Nephron (organoid): ENCODE data around the gene PAPOLB.

ENCODE experiments used
- H3K27ac Mint-ChIP-seq, 3 experiments: 2 replicates each; pipeline ENCODE4 v1.8.0; 2020; ENCODE audit warnings: mixed read lengths in 3 of 3, mild to moderate bottlenecking in 2 of 3, moderate library complexity in 1 of 3
- H3K27me3 Mint-ChIP-seq: 2 replicates; pipeline ENCODE4 v1.8.0; 2021; ENCODE audit warnings: low read depth, mild to moderate bottlenecking, moderate library complexity, mixed read lengths
- H3K36me3 Mint-ChIP-seq: 2 replicates; pipeline ENCODE4 v1.8.0; 2020; ENCODE audit warnings: low read depth, mixed read lengths
- H3K4me1 Mint-ChIP-seq: 2 replicates; pipeline ENCODE4 v1.8.0; 2020; ENCODE audit warnings: mixed read lengths
- H3K4me3 Mint-ChIP-seq, 3 experiments: 2 replicates each; pipeline ENCODE4 v1.8.0; 2020; ENCODE audit warnings: mild to moderate bottlenecking in 3 of 3, mixed read lengths in 3 of 3, moderate library complexity in 2 of 3
- H3K9me3 Mint-ChIP-seq: 2 replicates; pipeline ENCODE4 v1.8.0; 2020; ENCODE audit warnings: mixed read lengths
- CTCF ChIP-seq, 3 experiments: fragments of 200-600 bp; sonication (generic); IDR thresholded peaks; one replicate each; pipeline ENCODE4 v1.5.0; 2021; ENCODE audit warnings: antibody characterized with exemption in 3 of 3; ENCODE audit not compliant: unreplicated experiment in 3 of 3

Gene PAPOLB

GRCh38 chr7:4833176-4833575 is 28.7 kb downstream of the PAPOLB start:
- Mint-ChIP-seq H3K4me1 (peaks cover 6% of the 10 kb centered on the region), H3K27ac (no peak overlapping the region), H3K36me3 (no peaks in the 10 kb centered on the region), H3K9me3 (no peaks in the 10 kb centered on the region), H3K4me3 (no peak overlapping the region), H3K27me3 (peaks cover 10% of the 10 kb centered on the region)
- TF ChIP-seq CTCF (IDR thresholded peaks at IDR 0.05; ENCODE audit: unreplicated experiment in 3 of 3), result no peak

- no peaks in the 10 kb centered on the region for H3K9me3 Mint-ChIP-seq
- no peaks in the 10 kb centered on the region for H3K36me3 Mint-ChIP-seq
- H3K27ac Mint-ChIP-seq, result no peak overlapping the region
- H3K27me3 Mint-ChIP-seq, result peaks cover 10% of the 10 kb centered on the region
- TF ChIP-seq CTCF (IDR thresholded peaks at IDR 0.05; ENCODE audit: unreplicated experiment in 3 of 3), result no peak
- H3K4me1 Mint-ChIP-seq, result peaks cover 5% of the 10 kb centered on the region
- no peak overlapping the region for H3K4me3 Mint-ChIP-seq
Measured at GRCh38 chr7:4832711-4833110, 29.1 kb downstream of the PAPOLB start.

GRCh38 chr7:4831723-4832495 is 29.9 kb downstream of the PAPOLB start:
- no peaks in the 10 kb centered on the region for H3K4me1 Mint-ChIP-seq
- H3K4me3 Mint-ChIP-seq, result no peak overlapping the region
- no peak for TF ChIP-seq CTCF (IDR thresholded peaks at IDR 0.05; ENCODE audit: unreplicated experiment in 3 of 3)
- no peak overlapping the region for H3K27ac Mint-ChIP-seq
- peaks cover 6% of the 10 kb centered on the region for H3K27me3 Mint-ChIP-seq
- H3K9me3 Mint-ChIP-seq, result no peaks in the 10 kb centered on the region
- no peaks in the 10 kb centered on the region for H3K36me3 Mint-ChIP-seq

GRCh38 chr7:4830176-4830575 is 31.7 kb downstream of the PAPOLB start:
- no peaks in the 10 kb centered on the region for H3K9me3 Mint-ChIP-seq
- no peak overlapping the region for H3K4me3 Mint-ChIP-seq
- peak overlapping the region in 1 of 3 experiments; percentile 48 for H3K27ac Mint-ChIP-seq
- H3K4me1 Mint-ChIP-seq, result no peaks in the 10 kb centered on the region
- H3K27me3 Mint-ChIP-seq, result peaks cover 6% of the 10 kb centered on the region
- H3K36me3 Mint-ChIP-seq, result no peaks in the 10 kb centered on the region
- TF ChIP-seq CTCF (IDR thresholded peaks at IDR 0.05; ENCODE audit: unreplicated experiment in 3 of 3), result peak; percentile 84 to 94 (median 90)

GRCh38 chr7:4828720-4829383 is 33.0 kb downstream of the PAPOLB start:
- Mint-ChIP-seq H3K27ac (no peak overlapping the region), H3K4me3 (no peak overlapping the region), H3K9me3 (no peaks in the 10 kb centered on the region), H3K36me3 (no peaks in the 10 kb centered on the region), H3K27me3 (peaks cover 6% of the 10 kb centered on the region), H3K4me1 (no peaks in the 10 kb centered on the region)
- TF ChIP-seq CTCF (IDR thresholded peaks at IDR 0.05; ENCODE audit: unreplicated experiment in 3 of 3), result no peak
